ENCODE measurements around the gene P3H2. TPM values are rescaled to one million over a fixed set of nuclear protein-coding genes. Genes with fewer than 3 reads are reported as not detected.

The P3H2 gene
- total RNA-seq, 1 experiment from 2014 or later = 7.9 TPM

Other genes starting within 250 kb of the P3H2 start
- 0.06 TPM in 1 of 2 replicates, not detected in the other for gene CLDN1, start 201.5 kb upstream of the P3H2 start, total RNA-seq (2014; rRNA removed)

Measured in LHCN-M2 (cell line).